PC-9 (cell line): ENCODE results near the gene FAM3D.

ENCODE experiments used
- CTCF ChIP-seq: fragments of 200-600 bp; sonication (generic); conservative IDR thresholded peaks from 2 replicates; pipeline ENCODE4 v1.6.1; 2017; ENCODE audit warnings: mixed run types, antibody characterized with exemption, mild to moderate bottlenecking, moderate library complexity
- EZH2 ChIP-seq: fragments of 200-600 bp; sonication (generic); IDR thresholded peaks from 2 replicates; pipeline ENCODE4 v1.8.0; 2017; ENCODE audit warnings: antibody characterized with exemption, low read depth

DNA sequence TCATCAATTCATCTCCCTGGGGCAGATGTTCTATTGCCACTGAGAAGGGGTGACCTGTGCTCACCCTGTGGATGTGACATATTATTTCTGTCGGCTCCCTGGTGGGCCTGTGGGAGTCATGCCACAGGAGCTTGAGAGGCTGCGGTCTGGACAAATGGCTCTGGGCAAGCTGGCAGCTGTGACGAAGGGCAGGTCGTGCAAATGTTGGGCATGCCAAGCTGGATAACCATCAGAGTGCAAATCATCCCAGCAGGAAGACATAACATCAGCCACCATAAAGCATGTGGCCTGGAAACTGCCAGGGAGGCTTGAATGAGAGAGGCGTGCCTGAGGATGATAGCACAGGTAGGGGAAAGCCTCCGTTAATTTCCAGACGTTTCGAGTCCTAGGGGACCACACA, 45.3 kb upstream of the FAM3D start:
- no peak for TF ChIP-seq CTCF
- TF ChIP-seq EZH2, result no peak
